HepG2 (cell line): ENCODE results near the gene C2orf78. TPM values are rescaled to one million over a fixed set of nuclear protein-coding genes. Genes with fewer than 3 reads are reported as not detected.

Source experiments
- ATAC-seq: fragments of 200-7000 bp; cut with Tn5 transposase; 3 replicates; pipeline ENCODE4 v1.9.1; 2020; ENCODE audit warnings: mild to moderate bottlenecking, moderate library complexity
- BruUV-seq: library from RNA; stranded (reverse); fragments of 400-500 nt; replicated peaks from 2 replicates; lab custom pipeline; 2021; lab: Mats Ljungman, UMichigan
- CTCF ChIA-PET: fragments of 300-600 bp; formaldehyde crosslinking; extraction: SDS; loops from one replicate; lab custom pipeline; 2021; ENCODE audit warnings: low total read pairs, inconsistent platforms, low intra/inter-chr PET ratio; lab: Yijun Ruan, JAX
- POLR2A ChIA-PET: fragments of 350-600 bp; sonication (Branson Sonifier 250); formaldehyde crosslinking; loops from one replicate; lab custom pipeline; 2020; ENCODE audit warnings: antibody characterized with exemption, inconsistent platforms; lab: Yijun Ruan, JAX
- DNase-seq: peaks from one replicate; pipeline ENCODE4 v3.0.0-alpha.2; 2015; ENCODE audit warnings: low spot score
- FAIRE-seq: peaks from 3 replicates; lab custom pipeline; 2011; peaks lifted over from hg19 to GRCh38; lab: Jason Lieb, UNC
- H2AFZ ChIP-seq: one replicate; pipeline ENCODE4 v1.6.1; 2011; ENCODE audit warnings: low read length, inconsistent platforms
- H3K27ac ChIP-seq: fragments of 300-600 bp; 3 replicates; pipeline ENCODE4 v1.8.0; 2011; ENCODE audit warnings: mixed run types, mild to moderate bottlenecking, mixed read lengths, low read length, inconsistent platforms; ENCODE audit not compliant: insufficient read depth; ENCODE audit errors: extremely low read length
- H3K27me3 ChIP-seq, 2 experiments: fragments of 200-600 bp in 1 of 2; 2 replicates in 1 of 2; 3 replicates in 1 of 2; pipeline versions ENCODE4 v1.6.0 to v1.8.0; 2011; ENCODE audit warnings: low read length in 2 of 2, mild to moderate bottlenecking in 2 of 2, moderate library complexity in 2 of 2, inconsistent platforms in 1 of 2; ENCODE audit not compliant: insufficient read depth in 2 of 2, control insufficient read depth in 1 of 2
- H3K36me3 ChIP-seq, 2 experiments: fragments of 200-600 bp in 1 of 2; replicated peaks in 1 of 2; 2 replicates in 1 of 2; 3 replicates in 1 of 2; pipeline versions ENCODE4 v1.5.1 to v1.8.0; 2011; ENCODE audit warnings: low read length in 2 of 2, inconsistent platforms in 1 of 2; ENCODE audit not compliant: insufficient read depth in 2 of 2, control insufficient read depth in 1 of 2
- H3K4me1 ChIP-seq: 2 replicates; pipeline ENCODE4 v1.5.1; 2012; ENCODE audit warnings: low read length, inconsistent platforms; ENCODE audit not compliant: insufficient read depth
- H3K4me2 ChIP-seq: 2 replicates; pipeline ENCODE4 v1.6.0; 2011; ENCODE audit warnings: low read depth, low read length, inconsistent platforms
- H3K4me3 ChIP-seq, 3 experiments: fragments of 200-600 bp in 1 of 3; sonication (generic), shearing (Covaris generic) in 1 of 3; replicated peaks in 1 of 3; 2 replicates each; pipeline ENCODE4 v1.5.1; 2011 to 2016; ENCODE audit warnings: low read length in 3 of 3, inconsistent platforms in 2 of 3, low read depth in 2 of 3, mild to moderate bottlenecking in 2 of 3, control low read depth in 1 of 3, mixed read lengths in 1 of 3; ENCODE audit not compliant: insufficient read depth in 1 of 3
- H3K79me2 ChIP-seq: one replicate; pipeline ENCODE4 v1.6.1; 2011; ENCODE audit warnings: low read length, inconsistent platforms; ENCODE audit not compliant: insufficient read depth
- H3K9ac ChIP-seq: 2 replicates; pipeline ENCODE4 v1.6.0; 2011; ENCODE audit warnings: mild to moderate bottlenecking, low read depth, low read length, inconsistent platforms; ENCODE audit not compliant: insufficient read depth
- H3K9me3 ChIP-seq: 2 replicates; pipeline ENCODE4 v1.5.1; 2012; ENCODE audit warnings: mild to moderate bottlenecking, low read length
- H4K20me1 ChIP-seq: 2 replicates; pipeline ENCODE4 v1.6.0; 2011; ENCODE audit warnings: inconsistent platforms, mild to moderate bottlenecking, low read length, moderate library complexity; ENCODE audit not compliant: insufficient read depth
- IRF2 ChIP-seq: IDR thresholded peaks from 2 replicates; pipeline ENCODE4 v1.6.1; 2018; ENCODE audit warnings: missing genetic modification reagents, missing compliant biosample characterization
- KDM5A ChIP-seq: fragments of 200-600 bp; sonication (generic); IDR thresholded peaks from 2 replicates; pipeline ENCODE4 v1.7.0; 2018; ENCODE audit warnings: antibody characterized with exemption, mild to moderate bottlenecking, low read length, borderline replicate concordance
- MEIS2 ChIP-seq: sonication (generic); formaldehyde crosslinking; IDR thresholded peaks from 2 replicates; pipeline ENCODE4 v1.9.0; 2021; ENCODE audit warnings: mild to moderate bottlenecking, missing genetic modification reagents
- NAIF1 ChIP-seq: sonication (generic); formaldehyde crosslinking; IDR thresholded peaks from 2 replicates; pipeline ENCODE4 v1.5.0; 2020; ENCODE audit warnings: mild to moderate bottlenecking, missing genetic modification reagents, borderline replicate concordance
- SATB2 ChIP-seq: sonication (generic); formaldehyde crosslinking; IDR thresholded peaks from 2 replicates; pipeline ENCODE4 v1.5.0; 2020; ENCODE audit warnings: missing genetic modification reagents
- SNAI1 ChIP-seq: sonication (generic); formaldehyde crosslinking; IDR thresholded peaks from 2 replicates; pipeline ENCODE4 v1.5.0; 2020; ENCODE audit warnings: mild to moderate bottlenecking, missing genetic modification reagents, borderline replicate concordance
- ZNF33B ChIP-seq: sonication (generic); formaldehyde crosslinking; IDR thresholded peaks from 2 replicates; pipeline ENCODE4 v1.5.1; 2020; ENCODE audit warnings: mild to moderate bottlenecking, missing genetic modification reagents
- WGBS: methylation state at CpG from one replicate; pipeline ENCODE4 v1.1.6; 2017; ENCODE audit warnings: low lambda C conversion rate; 5-methylcytosine and 5-hydroxymethylcytosine counted together
- in situ Hi-C: cut with HindIII; loops from 2 replicates; pipeline ENCODE4 v1.10.0; 2017; ENCODE audit warnings: low pct_unique_long_range_greater_than_20kb; ENCODE audit not compliant: extremely low pct_ligation_motif_present
- intact Hi-C: fragments of 100-400 bp; cut with micrococcal nuclease; formaldehyde crosslinking; loops from one replicate; pipeline ENCODE4 v1.10.0; 2022; ENCODE audit not compliant: unreplicated experiment
- polyA plus RNA-seq, 8 experiments: library from polyadenylated mRNA; depleted of rRNA in 3 of 8; stranded (reverse) in 7 of 8; unstranded in 1 of 8; fragments of >200 nt; fragmentation: Illumina TruSeq in 4 of 8; extraction: Trizol in 4 of 8; gene quantifications; 2 replicates each; pipeline versions ENCODE4 v1.2.1 to v1.2.3, GENCODE V29; 2011 to 2016; ENCODE audit warnings: low read depth in 4 of 8, missing spikeins in 1 of 8, mixed read lengths in 1 of 8; ENCODE audit not compliant: insufficient read depth in 1 of 8
- total RNA-seq, 5 experiments: library from RNA; depleted of rRNA; stranded (reverse); fragments of >200 nt; fragmentation: Illumina TruSeq; extraction: Trizol; gene quantifications; 2 replicates each; pipeline ENCODE4 v1.2.3, GENCODE V29; 2016; ENCODE audit warnings: low read depth in 1 of 5

Gene C2orf78
- total and polyA plus RNA-seq, 2 of the 13 experiments (the other 11 are each of a cell fraction or from before 2014, with no cell fraction given) = not detected

GRCh38 chr2:73836141-73836943, 52.4 kb downstream of the C2orf78 start:
- Histone ChIP-seq H3K4me1 (peaks cover 10% of the 10 kb centered on the region), H3K27ac (no peak overlapping the region), H3K4me3 (no peak overlapping the region), H3K9ac (no peak overlapping the region), H3K27me3 (no peaks in the 10 kb centered on the region), H4K20me1 (no peaks in the 10 kb centered on the region), H3K36me3 (peaks cover 3 to 34% of the 10 kb centered on the region in 2 experiments), H2AFZ (no peak overlapping the region), H3K79me2 (no peaks in the 10 kb centered on the region), H3K9me3 (no peaks in the 10 kb centered on the region), H3K4me2 (no peak overlapping the region)
- no peak for TF ChIP-seq SATB2
- TF ChIP-seq MEIS2 (CRISPR knock-in tag) = no peak
- no peak for TF ChIP-seq NAIF1
- TF ChIP-seq ZNF33B (CRISPR knock-in tag) = no peak
- no peak for TF ChIP-seq KDM5A
- no peak for TF ChIP-seq SNAI1 (CRISPR knock-in tag)
- no peak for TF ChIP-seq IRF2 (CRISPR knock-in tag)
- DNase-seq (no peak), ATAC-seq (peak; percentile 43; the same call in 2 of the 3 replicates), FAIRE-seq (no peak)
- in situ Hi-C loops (loop anchor here (25.0 kb wide), 1 partner anchor 301 kb away; the partner anchor contains the start of gene BOLA3), intact Hi-C loops (no loop called here)
- 96% methylated on average over 15 of the region's 17 CpGs for WGBS
- ChIA-PET POLR2A (no interaction called here), CTCF (no interaction called here)
- BruUV-seq = no TSS peak
